ENCODE results near the gene ELMOD1. TPM values are rescaled to one million over a fixed set of nuclear protein-coding genes. Genes with fewer than 3 reads are reported as not detected.

The ELMOD1 gene
- total RNA-seq, 1 donor from 2014 or later = not detected

- Mint-ChIP-seq H3K27ac (no peak overlapping the region), H3K36me3 (ENCODE audit: low read depth) (no peaks in the 10 kb centered on the region), H3K4me1 (no peaks in the 10 kb centered on the region), H3K4me3 (no peak overlapping the region), H3K27me3 (peaks cover 14% of the 10 kb centered on the region), H3K9me3 (no peaks in the 10 kb centered on the region)
- no peak for DNase-seq
- TF ChIP-seq CTCF (IDR thresholded peaks at IDR 0.05) = no peak
- ChIA-PET CTCF (no interaction called here), POLR2A (no interaction called here)
- ATAC-seq (ENCODE audit: low read depth) = no peak
- intact Hi-C loops (cut with micrococcal nuclease) = no loop called here
Observed at GRCh38 chr11:107707807-107708206, 116.9 kb downstream of the ELMOD1 start.

GRCh38 chr11:107708792-107709191, 117.8 kb downstream of the ELMOD1 start:
- intact Hi-C loops (cut with micrococcal nuclease) = no loop called here

GRCh38 chr11:107710301-107710700, 119.4 kb downstream of the ELMOD1 start:
- no peak overlapping the region for H3K4me3 Mint-ChIP-seq
- peaks cover 23% of the 10 kb centered on the region for H3K27me3 Mint-ChIP-seq
- H3K27ac Mint-ChIP-seq = no peak overlapping the region
- H3K36me3 Mint-ChIP-seq (ENCODE audit: low read depth) = no peaks in the 10 kb centered on the region
- ChIA-PET POLR2A (no interaction called here), CTCF (no interaction called here)
- no peak for ATAC-seq (ENCODE audit: low read depth)
- TF ChIP-seq CTCF (IDR thresholded peaks at IDR 0.05) = no peak
- H3K9me3 Mint-ChIP-seq = no peaks in the 10 kb centered on the region
- H3K4me1 Mint-ChIP-seq = no peaks in the 10 kb centered on the region
- DNase-seq = no peak
- intact Hi-C loops (cut with micrococcal nuclease) = no loop called here

More at GRCh38 chr11:107708792-107709191, 117.8 kb downstream of the ELMOD1 start:
- Mint-ChIP-seq H3K4me3 (no peak overlapping the region), H3K4me1 (no peaks in the 10 kb centered on the region), H3K9me3 (no peaks in the 10 kb centered on the region), H3K36me3 (ENCODE audit: low read depth) (no peaks in the 10 kb centered on the region), H3K27me3 (peaks cover 12% of the 10 kb centered on the region), H3K27ac (no peak overlapping the region)
- ATAC-seq (ENCODE audit: low read depth) (no peak), DNase-seq (no peak)
- POLR2A ChIA-PET = no interaction called here
- TF ChIP-seq CTCF (IDR thresholded peaks at IDR 0.05) = no peak
- CTCF ChIA-PET = no interaction called here

GRCh38 chr11:107711861-107712755, 121.2 kb downstream of the ELMOD1 start, which contains the start of gene SLN:
SLN (minus strand) TSS chr11:107712056.
- intact Hi-C loops (cut with micrococcal nuclease) = no loop called here
- no peak for TF ChIP-seq CTCF (IDR thresholded peaks at IDR 0.05)
- no peaks in the 10 kb centered on the region for H3K36me3 Mint-ChIP-seq (ENCODE audit: low read depth)
- ChIA-PET CTCF (no interaction called here), POLR2A (no interaction called here)
- ATAC-seq (ENCODE audit: low read depth) = no peak
- no peak within 1 kb of the TSS for H3K27ac Mint-ChIP-seq
- no peak for DNase-seq
- H3K4me3 Mint-ChIP-seq = no peak within 1 kb of the TSS
- no peaks in the 10 kb centered on the region for H3K9me3 Mint-ChIP-seq
- H3K27me3 Mint-ChIP-seq = peaks cover 25% of the 10 kb centered on the region
- H3K4me1 Mint-ChIP-seq = no peaks in the 10 kb centered on the region

- peaks cover 23% of the 10 kb centered on the region for H3K27me3 Mint-ChIP-seq
- intact Hi-C loops (cut with micrococcal nuclease) = no loop called here
- H3K27ac Mint-ChIP-seq = no peak overlapping the region
- no peak for TF ChIP-seq CTCF (IDR thresholded peaks at IDR 0.05)
- ATAC-seq (ENCODE audit: low read depth) (no peak), DNase-seq (no peak)
- no peaks in the 10 kb centered on the region for H3K9me3 Mint-ChIP-seq
- no peaks in the 10 kb centered on the region for H3K4me1 Mint-ChIP-seq
- CTCF ChIA-PET = no interaction called here
- POLR2A ChIA-PET = no interaction called here
- no peak overlapping the region for H3K4me3 Mint-ChIP-seq
- no peaks in the 10 kb centered on the region for H3K36me3 Mint-ChIP-seq (ENCODE audit: low read depth)
Observed at GRCh38 chr11:107713009-107713408, 122.1 kb downstream of the ELMOD1 start.

Other genes starting within 250 kb of the ELMOD1 start
- gene CWF19L2, start 133.3 kb upstream of the ELMOD1 start, total RNA-seq = 24.5 and 26.1 TPM in 2 replicates
- gene ALKBH8, start 25.4 kb upstream of the ELMOD1 start, total RNA-seq = 11.8 and 12.4 TPM in 2 replicates
- not detected in 2 replicates for gene SLN, start 120.9 kb downstream of the ELMOD1 start, total RNA-seq